Measurements from ENCODE around the gene PSENEN.

PSENEN gene, protein sequence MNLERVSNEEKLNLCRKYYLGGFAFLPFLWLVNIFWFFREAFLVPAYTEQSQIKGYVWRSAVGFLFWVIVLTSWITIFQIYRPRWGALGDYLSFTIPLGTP

DNA sequence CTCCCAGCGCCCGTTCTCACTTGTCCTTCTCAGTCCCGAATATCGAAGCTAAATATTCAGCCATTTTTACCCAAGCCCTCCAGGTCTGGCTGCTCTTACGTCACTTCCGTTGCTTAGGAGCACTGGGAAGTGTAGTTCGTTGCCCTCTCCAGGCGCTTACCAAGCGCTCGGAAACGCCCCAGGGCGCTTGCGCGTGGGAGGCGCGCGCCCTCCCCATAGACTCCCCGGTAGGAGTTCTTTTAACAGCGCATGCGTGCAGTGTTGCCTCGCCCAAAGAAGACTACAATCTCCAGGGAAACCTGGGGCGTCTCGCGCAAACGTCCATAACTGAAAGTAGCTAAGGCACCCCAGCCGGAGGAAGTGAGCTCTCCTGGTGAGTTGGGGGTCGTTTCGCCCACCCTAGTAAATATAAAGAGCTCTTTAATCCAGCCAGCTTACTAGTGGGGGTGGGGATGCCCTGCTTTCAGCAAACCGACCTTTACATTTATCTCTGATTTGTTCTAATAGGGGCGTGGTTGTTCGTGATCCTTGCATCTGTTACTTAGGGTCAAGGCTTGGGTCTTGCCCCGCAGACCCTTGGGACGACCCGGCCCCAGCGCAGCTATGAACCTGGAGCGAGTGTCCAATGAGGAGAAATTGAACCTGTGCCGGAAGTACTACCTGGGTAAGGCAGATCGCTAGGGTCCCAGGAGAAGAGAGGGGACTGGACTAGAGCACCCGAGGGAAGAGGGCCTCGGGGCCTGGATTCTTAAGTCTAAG is at the start of gene PSENEN, which contains the start of gene U2AF1L4:
TSS of gene PSENEN (plus strand) at position 324 of the 759 bp plus-strand sequence. CDS start at position 604, 280 bp downstream.
TSS of gene U2AF1L4 (minus strand) at position 91 of the 759 bp plus-strand sequence. CDS start at position 64, 27 bp downstream.
- peak; percentile 90 for FAIRE-seq

DNA sequence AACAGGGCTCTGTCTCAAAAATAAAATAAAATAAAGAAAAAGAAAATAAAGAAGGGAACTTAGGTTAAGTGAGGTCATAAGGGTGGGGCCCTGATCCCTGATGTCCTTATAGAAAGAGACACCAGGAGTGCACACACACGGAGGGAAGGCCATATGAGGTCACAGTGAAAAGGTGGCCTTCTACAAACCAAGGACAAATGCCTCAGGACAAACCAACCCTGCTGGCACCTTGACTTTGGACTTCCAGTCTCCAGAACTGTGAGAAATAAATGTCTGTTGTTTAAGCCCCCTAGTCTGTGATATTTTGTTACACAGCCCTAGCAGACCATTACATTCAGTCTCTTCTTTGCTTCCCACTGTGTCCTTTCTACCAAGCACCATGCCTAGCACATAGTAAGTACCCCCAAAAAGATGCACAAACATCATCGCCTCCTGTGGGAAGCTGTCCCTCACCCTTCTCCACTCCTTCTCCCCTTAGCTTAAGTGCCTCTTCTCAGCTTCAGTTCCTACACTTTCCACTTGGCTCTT is 49.5 kb upstream of the PSENEN start:
- FAIRE-seq = no peak

- no peak for FAIRE-seq
Observed at GRCh38 chr19:35696835-35697234, 48.6 kb upstream of the PSENEN start.

- FAIRE-seq = peak; percentile 89
Observed at GRCh38 chr19:35702223-35703012, 43.0 kb upstream of the PSENEN start.

DNA sequence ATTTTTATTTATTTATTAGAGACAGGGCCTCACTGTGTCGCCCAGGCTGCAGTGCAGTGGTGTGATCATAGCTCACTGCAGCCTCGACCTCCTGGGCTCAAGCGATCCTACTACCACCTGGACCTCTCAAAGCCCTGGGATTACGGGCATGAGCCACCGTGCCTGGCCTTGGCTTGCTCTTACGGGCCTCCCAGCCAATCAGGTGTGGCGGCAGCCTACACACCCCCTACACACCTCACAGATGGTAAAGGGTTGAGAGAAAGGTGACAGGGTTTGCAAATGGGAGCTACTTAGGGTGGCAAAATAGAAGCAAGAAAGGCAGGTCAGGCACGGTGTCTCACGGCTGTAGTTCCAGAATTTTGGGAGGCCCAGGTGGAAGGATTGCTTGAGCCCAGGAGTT is 42.1 kb upstream of the PSENEN start:
- no peak for FAIRE-seq

DNA sequence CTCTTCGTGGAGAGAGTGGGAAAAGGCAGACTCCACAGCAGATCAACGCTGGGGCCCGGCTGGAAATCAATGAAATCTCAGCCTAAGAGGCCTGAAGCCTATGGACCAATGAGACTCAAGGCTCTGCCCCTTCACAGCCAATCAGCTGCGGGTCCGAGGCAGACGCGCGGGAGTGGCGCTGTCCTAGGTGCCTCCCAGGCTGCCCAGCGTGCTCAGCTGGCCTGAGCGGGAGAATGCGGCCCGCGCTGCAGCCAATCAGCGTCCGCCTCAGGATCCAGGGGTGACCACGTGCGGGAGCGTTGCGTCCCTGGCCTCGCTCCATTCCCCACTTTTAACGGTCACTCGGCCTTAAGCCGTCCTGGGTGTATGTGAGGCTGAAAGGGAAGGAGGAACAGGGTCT is 41.2 kb upstream of the PSENEN start, which contains the start of gene ZBTB32:
TSS of gene ZBTB32 (plus strand) at position 341 of the 400 bp plus-strand sequence. CDS start 10,069 bp downstream, outside the sequence.
- no peak for FAIRE-seq

- no peak for FAIRE-seq
Observed at GRCh38 chr19:35708391-35708790, 37.1 kb upstream of the PSENEN start.

DNA sequence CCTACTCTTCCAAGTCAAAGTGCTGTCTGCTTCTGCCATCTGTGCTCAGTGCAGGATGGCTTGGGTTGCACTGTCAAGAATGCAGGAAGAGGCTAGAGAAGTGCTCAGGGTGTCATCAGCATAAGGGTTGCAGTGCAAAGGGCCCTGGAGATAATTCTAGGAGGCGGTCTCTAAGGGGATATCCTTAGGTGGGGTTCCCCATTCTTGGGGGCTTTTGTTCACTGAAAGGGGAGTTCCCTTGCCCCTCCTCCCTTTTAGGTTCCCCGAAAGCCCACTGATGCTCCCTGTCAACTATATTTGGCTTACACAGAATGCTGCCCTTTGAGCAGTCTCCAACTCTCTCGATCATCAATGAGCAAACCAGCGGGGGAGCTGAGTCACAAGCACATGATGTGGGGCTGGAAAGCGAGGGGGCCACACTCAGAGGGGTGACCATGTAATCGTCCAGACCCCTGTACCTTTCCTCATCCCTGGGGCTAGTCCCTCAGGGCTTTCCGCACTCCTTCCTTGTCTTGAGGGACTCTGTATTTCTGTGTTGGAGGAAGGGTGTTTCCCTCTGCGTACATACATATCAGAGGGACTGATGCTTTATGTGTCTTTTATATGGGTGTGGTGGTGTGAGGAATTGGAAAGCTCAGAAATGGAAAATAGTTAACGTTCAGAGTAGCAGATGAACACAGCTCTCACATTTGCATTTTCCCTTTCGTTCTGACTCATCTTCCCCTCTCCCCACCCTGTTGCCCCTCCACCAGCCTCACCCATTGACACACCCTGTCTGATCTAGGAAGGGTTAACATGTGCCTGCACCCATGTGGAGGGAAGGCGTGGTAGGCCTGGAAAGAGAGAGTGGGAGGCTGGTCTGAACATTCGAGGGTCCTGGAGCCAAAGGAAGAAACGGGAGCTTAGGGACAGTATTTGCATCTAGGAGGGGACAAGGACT is 34.4 kb upstream of the PSENEN start:
- no peak for FAIRE-seq

- FAIRE-seq = no peak
Observed at GRCh38 chr19:35712567-35713505, 32.6 kb upstream of the PSENEN start.

GRCh38 chr19:35713506-35713850 is 32.0 kb upstream of the PSENEN start:
- FAIRE-seq = no peak

GRCh38 chr19:35713904-35714495 is 31.5 kb upstream of the PSENEN start:
- FAIRE-seq = no peak

- no peak for FAIRE-seq
Observed at GRCh38 chr19:35714601-35715354, 30.7 kb upstream of the PSENEN start.

- no peak for FAIRE-seq
Observed at GRCh38 chr19:35715355-35715809, 30.1 kb upstream of the PSENEN start.

DNA sequence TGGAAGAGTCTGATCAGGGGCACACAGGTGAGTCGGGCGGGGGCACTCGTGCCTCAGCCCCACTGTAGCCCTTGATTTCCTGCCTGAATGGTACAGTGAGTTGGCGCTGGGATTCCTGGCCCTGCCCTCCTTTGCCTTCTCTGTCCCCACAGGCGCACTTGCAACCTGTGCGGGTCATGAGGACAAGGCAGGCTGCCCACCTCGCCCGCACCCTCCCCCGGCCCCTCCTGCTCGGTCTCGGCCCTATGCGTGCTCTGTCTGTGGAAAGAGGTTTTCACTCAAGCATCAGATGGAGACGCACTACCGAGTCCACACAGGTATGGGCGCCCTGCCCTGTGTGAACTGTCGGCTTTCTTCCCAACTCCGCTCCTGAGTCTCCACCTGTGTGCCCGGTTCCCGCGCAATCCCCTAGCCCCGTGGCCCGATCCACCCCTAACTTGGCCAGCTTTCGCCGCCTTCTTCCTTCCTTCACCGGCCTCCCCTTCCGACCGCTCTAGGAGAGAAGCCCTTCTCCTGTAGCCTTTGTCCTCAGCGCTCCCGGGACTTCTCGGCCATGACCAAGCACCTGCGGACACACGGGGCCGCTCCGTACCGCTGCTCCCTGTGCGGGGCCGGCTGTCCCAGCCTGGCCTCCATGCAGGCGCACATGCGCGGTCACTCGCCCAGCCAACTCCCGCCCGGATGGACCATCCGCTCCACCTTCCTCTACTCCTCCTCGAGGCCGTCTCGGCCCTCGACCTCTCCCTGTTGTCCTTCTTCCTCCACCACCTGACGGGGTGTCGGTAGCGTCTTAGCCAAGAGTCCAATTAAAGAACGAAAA is 29.3 kb upstream of the PSENEN start:
- no peak for FAIRE-seq

GRCh38 chr19:35716801-35717664 is 28.4 kb upstream of the PSENEN start:
- FAIRE-seq = no peak

DNA sequence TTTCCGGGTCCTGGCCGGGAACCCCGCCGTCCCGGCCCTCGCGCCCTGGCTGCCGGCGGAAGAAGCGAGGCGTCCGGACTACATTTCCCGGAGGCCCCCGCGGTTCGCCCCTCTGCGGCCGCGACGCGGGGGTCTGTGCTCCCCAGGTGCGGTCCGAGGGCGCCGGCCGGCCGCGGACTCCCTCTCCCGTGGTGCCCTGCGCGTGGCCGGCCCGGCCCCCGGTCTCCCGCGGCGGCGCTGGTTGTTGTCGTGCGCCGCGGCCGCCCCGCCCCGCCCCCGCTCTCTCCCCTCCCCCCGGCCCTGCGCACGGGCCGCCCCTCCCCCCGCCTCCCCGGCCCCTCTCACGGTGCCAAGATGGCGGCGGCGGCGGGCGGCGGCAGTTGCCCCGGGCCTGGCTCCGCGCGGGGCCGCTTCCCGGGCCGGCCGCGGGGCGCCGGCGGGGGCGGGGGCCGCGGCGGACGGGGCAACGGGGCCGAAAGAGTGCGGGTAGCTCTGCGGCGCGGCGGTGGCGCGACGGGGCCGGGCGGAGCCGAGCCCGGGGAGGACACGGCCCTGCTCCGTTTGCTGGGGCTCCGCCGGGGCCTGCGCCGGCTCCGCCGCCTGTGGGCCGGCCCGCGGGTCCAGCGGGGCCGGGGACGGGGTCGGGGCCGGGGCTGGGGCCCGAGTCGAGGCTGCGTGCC is 27.6 kb upstream of the PSENEN start, which contains the start of gene KMT2B:
TSS of gene KMT2B (plus strand) at position 339 of the 680 bp plus-strand sequence. CDS start at position 355, 16 bp downstream.
- no peak for FAIRE-seq

Measured in islet of Langerhans (tissue), 1 donor.